Measurements from ENCODE around the gene PIGB.
"Not testable (repeated sequence)": the region's sequence is repeated elsewhere in the genome, so short reads cannot be mapped to it uniquely, and the experiment has no call there.

PIGB gene

GRCh38 chr15:55318588-55319494 is at the start of gene PIGB, which contains the start of gene PIGBOS1:
Gene PIGB (plus strand): TSS chr15:55319222. CDS start chr15:55319251, 29 bp downstream.
Gene PIGBOS1 (minus strand): TSS chr15:55319123. CDS start chr15:55317792, 1,331 bp downstream.
- DNase-seq, result peak; percentile 33 to 49

GRCh38 chr15:55270291-55270690 is 48.7 kb upstream of the PIGB start:
- no peak for DNase-seq

GRCh38 chr15:55276324-55276723 is 42.7 kb upstream of the PIGB start:
- no peak for DNase-seq

- DNase-seq, result no peak
Observed at GRCh38 chr15:55277116-55277564, 41.9 kb upstream of the PIGB start.

- DNase-seq, result no peak
Observed at GRCh38 chr15:55277715-55278114, 41.3 kb upstream of the PIGB start.

GRCh38 chr15:55279100-55279745 is 39.8 kb upstream of the PIGB start:
- DNase-seq, result no peak

GRCh38 chr15:55279746-55280351 is 39.2 kb upstream of the PIGB start:
- no peak for DNase-seq

GRCh38 chr15:55280589-55280988 is 38.4 kb upstream of the PIGB start:
- DNase-seq, result not testable (repeated sequence)

GRCh38 chr15:55281517-55282228 is 37.3 kb upstream of the PIGB start:
- no peak for DNase-seq

- DNase-seq, result no peak
Observed at GRCh38 chr15:55282284-55282833, 36.7 kb upstream of the PIGB start.

- no peak for DNase-seq
Observed at GRCh38 chr15:55283379-55284147, 35.5 kb upstream of the PIGB start.

GRCh38 chr15:55284426-55284825 is 34.6 kb upstream of the PIGB start:
- DNase-seq, result no peak

GRCh38 chr15:55286442-55287189 is 32.4 kb upstream of the PIGB start:
- not testable (repeated sequence) for DNase-seq

GRCh38 chr15:55288006-55288717 is 30.9 kb upstream of the PIGB start:
- no peak for DNase-seq

- DNase-seq, result no peak
Observed at GRCh38 chr15:55289011-55289745, 29.8 kb upstream of the PIGB start.

- DNase-seq, result peak in 1 of 2 experiments; percentile 7
Observed at GRCh38 chr15:55289746-55290527, 29.1 kb upstream of the PIGB start, which contains the start of gene RAB27A. Gene RAB27A (minus strand): TSS chr15:55289813. CDS start chr15:55234934, 54,879 bp downstream.

GRCh38 chr15:55290528-55291057 is 28.4 kb upstream of the PIGB start:
- DNase-seq, result peak; percentile 10 to 23

- DNase-seq, result no peak
Observed at GRCh38 chr15:55297315-55297714, 21.7 kb upstream of the PIGB start.
